ENCODE data around the gene BSX.

- no peak for TF ChIP-seq CTCF (IDR thresholded peaks at IDR 0.05; ENCODE audit: poor library complexity)
- TF ChIP-seq EZH2 (IDR thresholded peaks at IDR 0.05; ENCODE audit: borderline replicate concordance) = no peak
Observed at GRCh38 chr11:122933416-122933815, 48.2 kb downstream of the BSX start.

Measured in hepatocyte (in vitro differentiated cells).